Measurements from ENCODE around the gene SPTB.

The SPTB gene

DNA sequence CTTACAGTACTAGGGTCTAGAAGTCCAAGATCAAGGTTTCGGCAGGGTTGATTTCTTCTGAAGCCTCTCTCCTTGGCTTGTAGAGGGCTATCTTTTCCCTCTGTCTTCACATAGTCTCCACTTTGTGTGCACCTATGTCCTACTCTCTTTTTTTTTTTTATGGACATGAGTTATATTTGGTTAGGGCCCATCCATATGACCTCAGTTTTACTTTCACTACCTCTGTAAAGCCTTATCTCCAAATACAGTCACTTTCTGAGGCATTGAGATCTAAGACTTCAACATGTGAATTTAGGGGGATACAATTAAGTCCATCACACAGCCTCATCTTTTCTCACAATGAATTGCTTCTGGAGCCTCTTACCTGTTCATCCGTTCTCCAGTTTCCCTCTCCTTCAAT lies 5.9 kb upstream of the SPTB start:
- DNase-seq (ENCODE audit: low spot score), result no peak

GRCh38 chr14:64880221-64881121 lies 764 bp upstream of the SPTB start:
- DNase-seq (ENCODE audit: low spot score), result peak; percentile 80

DNA sequence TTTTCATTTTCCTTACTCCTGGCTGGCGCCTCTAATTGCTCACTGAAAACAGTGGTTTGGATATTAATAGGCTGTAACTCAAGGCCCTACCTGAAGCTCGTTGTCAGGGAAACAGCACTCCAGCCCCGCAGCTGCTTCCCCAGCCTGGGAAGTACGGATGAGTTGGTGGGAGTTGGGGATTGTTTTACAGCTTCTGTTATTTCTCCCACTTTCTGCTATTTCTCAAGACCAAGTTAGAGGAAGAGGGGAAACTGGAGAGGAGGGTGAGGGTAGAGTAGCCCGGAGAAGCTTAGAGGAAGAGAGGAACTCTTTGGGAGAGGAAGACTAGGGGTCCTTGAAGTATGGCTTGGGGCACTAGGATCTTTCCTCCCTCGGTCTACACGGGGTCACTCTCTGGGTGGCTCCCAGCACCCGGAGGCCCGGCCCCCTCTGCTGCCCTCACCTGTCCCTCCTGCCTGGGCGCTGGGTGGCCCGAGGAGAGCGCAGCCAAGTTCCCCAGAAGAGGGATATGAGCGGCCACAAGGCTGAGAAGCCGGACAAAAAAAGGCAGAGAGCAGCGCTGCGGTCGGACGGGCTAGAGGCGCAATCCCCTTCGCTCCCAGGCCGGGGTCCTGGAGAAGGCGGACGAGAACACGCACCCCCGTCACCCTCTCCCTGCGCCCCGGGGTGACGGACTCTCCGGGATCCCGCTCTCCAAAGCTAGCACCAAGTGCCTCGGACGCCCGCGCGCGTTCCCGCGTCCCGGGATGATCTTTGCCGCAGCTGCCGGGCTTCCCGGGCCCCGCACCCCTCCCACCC lies 671 bp downstream of the SPTB start:
- DNase-seq (ENCODE audit: low spot score), result peak; percentile 66

GRCh38 chr14:64877846-64878245 lies 1.9 kb downstream of the SPTB start:
- no peak for DNase-seq (ENCODE audit: low spot score)

DNA sequence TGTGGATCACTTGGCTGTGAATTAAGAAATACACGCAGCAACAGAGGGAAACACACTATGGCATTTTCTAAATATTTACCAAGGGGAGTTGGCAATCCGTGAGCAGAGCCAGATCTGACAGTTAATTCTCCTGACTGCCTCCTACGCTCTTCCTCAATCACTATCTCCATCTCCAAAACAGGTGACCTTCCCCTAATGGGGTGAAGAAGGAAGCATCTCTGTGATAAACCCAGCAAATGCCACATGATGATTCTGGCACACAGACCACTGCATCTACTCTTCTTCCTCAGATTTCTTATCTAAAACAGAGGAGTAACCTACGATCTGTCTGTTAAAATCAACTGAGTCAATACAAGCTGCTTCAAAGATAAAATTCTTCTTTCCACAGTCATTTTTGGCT lies 4.4 kb downstream of the SPTB start:
- DNase-seq (ENCODE audit: low spot score), result no peak

DNA sequence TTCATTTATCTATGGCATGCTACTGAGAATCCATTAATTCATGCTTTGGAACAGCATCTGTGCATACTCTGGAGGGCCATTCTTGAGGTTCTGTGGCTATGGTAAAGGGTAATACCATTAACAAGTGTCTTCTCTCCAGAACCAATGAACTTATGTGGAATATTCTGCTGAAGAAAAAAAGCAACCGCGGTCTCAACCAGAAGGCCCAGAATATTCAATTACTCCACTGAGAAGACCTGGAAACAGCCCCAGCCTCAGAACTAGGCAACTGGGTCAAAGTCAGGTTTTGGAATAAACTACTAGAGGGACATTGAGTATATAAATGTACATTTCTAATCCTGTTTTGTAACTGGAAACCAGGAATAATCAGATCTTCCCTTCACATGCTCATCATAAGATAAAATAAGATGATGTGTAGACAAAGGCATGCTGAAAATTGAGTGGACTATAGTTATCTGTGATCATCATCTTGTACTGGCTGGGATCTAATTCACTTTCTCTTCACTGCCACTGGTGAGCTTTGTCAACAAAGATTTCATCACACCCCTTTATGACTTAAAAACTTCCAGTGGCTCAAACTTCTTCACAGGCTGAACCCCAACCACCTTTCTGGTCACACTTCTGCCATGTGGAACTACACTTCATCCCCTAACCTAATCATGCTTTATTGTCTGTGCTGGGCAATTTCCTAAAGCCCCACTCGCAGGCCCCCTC lies 6.0 kb downstream of the SPTB start:
- no peak for DNase-seq (ENCODE audit: low spot score)

- DNase-seq (ENCODE audit: low spot score), result no peak
Observed at GRCh38 chr14:64871344-64871743, 8.4 kb downstream of the SPTB start.

- DNase-seq (ENCODE audit: low spot score), result no peak
Observed at GRCh38 chr14:64870160-64870559, 9.5 kb downstream of the SPTB start.

DNA sequence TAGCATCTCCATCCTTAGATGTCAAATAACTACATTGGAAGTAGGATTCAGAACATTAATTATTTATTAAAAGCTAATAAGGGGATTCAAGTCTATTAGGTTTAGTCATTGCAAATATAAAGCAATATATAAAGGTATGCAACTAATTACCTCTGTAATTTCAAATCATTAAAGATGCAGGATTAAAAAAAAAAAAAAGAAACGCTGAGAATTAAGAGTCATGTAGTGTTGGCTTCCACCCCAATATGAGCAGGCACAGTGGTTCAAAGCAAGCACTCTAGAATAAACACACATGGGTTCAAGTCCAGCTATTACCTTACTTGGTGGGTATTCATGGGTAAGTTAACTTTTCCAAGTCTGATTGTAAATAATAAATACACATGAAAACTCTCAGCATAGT lies 10.9 kb downstream of the SPTB start:
- no peak for DNase-seq (ENCODE audit: low spot score)

DNA sequence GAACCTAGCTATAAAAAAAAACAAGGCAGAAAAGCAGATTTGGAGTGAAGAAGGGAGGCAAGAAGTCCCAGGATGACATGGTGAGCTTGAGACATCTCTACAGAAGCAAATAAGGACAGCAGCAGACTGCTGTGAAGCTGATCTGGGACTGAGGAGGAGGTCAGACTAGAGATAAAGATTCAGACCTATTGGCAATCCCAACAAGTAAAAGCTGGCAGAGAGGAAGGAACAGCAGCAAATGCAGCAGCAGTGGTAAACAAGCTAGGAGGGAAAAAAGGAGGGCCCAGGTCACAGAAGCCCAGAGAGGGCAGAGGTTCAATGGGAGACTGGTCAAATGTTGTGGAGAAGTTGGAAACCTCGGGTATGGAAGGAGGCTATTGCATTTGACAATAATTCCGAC lies 11.3 kb downstream of the SPTB start:
- DNase-seq (ENCODE audit: low spot score), result no peak

DNA sequence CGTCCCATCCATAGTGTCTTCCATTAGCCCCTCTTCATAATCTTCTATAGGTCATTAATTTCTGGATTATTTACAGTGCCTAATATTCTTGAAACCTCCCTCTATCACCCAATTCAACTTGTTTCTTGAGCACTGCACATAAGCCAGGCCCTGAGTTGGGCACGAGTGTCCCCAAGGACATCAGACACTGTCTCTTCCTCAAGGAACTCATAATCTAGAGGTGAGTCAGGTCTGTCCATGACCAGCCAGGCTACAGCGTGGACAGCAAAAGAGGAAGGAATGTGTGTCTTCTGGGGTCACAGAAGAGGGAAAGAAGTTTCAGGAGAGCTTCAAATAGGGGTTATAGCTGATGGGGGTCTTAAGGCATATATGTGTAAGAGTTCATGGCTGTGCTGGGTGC lies 12.5 kb downstream of the SPTB start:
- DNase-seq (ENCODE audit: low spot score), result no peak

GRCh38 chr14:64865992-64866391 lies 13.7 kb downstream of the SPTB start:
- no peak for DNase-seq (ENCODE audit: low spot score)

- no peak for DNase-seq (ENCODE audit: low spot score)
Observed at GRCh38 chr14:64865109-64865508, 14.6 kb downstream of the SPTB start.

DNA sequence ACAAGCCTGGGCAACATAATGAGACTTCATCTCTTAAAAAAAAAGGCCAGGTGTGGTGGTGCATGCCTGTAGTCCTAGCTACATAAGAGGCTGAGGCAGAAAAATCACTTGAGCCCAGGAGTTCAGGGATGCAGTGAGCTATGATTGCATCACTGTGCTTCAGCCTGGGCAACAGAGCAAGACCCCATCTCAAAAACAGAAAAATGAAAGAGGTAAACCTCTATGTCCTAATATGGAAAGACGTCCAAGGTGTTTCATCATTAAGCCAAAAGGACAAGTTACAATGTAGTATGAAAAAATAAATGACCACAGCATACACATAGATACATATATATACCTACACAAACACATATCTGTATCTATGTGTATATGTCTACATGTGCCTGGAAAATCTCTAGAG lies 15.4 kb downstream of the SPTB start:
- DNase-seq (ENCODE audit: low spot score), result no peak

DNA sequence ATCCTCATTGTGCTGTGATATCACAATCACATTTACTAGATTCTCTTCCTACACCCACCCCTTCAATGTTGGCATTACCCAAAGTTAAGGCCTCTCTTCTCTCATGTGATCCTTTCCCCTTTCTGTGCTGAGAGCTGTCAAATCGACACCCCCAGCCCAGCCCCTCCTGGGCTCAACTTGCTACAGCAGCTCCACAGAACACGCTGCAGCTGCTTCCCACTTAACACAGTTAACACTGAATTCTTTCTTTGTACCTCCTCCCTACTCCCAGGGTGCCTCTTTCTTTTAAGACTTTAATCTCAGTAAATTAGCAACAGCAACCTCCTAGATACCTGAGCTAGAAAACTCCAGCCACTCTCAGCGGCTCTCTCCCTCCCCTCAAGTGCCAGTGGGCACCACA lies 17.8 kb downstream of the SPTB start:
- no peak for DNase-seq (ENCODE audit: low spot score)

DNA sequence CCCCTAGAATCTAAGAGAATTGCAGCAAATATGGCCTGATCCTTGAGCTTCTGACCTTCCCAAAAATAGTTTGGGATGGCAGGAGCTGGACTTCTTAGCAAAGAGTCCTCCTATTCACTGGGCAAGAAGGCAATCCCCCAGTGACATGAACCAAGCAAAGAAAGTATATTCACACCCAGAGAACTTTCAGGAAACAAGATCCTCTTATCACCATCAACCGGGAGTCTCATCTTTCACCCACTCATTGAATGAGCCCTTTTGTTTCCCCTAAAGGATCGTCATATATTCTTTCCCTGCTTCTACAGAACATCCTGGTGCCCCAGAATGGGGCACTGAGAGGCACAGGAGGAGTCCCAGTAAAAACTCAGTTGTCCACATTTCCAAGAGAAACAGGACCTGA lies 19.7 kb downstream of the SPTB start:
- no peak for DNase-seq (ENCODE audit: low spot score)

GRCh38 chr14:64857979-64858744 lies 21.5 kb downstream of the SPTB start:
- no peak for DNase-seq (ENCODE audit: low spot score)

DNA sequence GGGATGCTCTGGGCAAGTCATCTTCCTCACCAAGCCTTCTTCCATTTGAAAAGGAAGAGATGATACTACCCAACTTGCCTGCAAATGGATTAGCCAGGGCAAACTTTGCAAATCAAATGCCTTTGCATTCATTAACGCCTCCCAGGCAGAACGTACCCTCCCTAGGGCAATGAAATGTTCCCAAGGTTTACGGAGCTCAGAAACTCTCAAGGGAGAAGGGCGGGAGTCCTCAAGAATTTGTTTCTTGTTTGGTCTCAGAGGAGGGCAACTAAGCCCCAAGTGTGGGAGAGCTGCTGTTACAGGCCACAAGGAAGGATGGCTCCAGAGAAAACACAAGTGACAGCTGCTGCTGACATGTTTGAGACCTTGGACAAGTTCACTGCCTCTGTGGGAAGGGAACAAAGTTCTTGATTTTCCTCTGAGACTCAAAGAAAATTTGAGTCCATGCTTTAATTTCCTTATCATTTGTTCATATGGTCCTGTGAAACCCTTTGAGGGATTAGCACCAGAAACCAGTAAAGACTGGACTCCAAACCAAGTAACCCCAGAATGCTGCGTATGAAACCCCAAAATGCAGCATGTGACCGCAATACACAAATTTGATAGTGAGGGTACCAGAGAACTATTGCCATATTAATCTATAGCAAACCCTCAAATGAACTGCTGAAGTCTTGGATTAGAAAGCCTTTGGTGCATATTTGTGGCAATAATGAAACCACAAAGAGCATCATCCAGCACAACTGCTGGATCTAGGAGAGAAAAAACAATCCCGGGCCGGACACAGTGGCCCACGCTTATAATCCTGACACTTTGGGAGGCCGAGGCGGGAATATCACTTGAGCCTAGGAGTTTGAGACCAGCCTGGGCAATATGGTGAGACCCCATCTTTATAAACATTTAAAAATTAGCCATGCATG lies 22.9 kb downstream of the SPTB start:
- no peak for DNase-seq (ENCODE audit: low spot score)

GRCh38 chr14:64855721-64856528 lies 23.8 kb downstream of the SPTB start:
- DNase-seq (ENCODE audit: low spot score), result no peak
